ENCODE measurements around the gene CPTP.

DNA sequence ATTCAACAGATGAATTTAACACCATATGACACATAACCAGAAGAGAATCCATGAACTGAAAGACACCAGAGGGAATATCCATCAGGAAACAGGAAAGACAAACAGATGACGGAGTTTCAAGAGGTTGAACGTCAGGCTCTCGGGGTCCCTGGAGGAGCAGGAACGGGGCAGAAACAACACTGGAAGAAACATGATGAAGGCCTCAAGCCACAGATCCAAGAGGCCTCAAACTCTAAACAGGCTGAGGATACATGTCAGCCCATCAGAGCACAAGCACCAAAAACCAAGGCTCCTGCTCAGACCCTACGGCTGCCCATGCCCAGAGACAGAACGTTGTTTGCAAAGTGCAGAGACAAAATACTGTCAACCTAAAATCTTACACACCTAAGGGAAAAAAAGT is 7.2 kb upstream of the CPTP start:
- TF ChIP-seq, protein P1, sequence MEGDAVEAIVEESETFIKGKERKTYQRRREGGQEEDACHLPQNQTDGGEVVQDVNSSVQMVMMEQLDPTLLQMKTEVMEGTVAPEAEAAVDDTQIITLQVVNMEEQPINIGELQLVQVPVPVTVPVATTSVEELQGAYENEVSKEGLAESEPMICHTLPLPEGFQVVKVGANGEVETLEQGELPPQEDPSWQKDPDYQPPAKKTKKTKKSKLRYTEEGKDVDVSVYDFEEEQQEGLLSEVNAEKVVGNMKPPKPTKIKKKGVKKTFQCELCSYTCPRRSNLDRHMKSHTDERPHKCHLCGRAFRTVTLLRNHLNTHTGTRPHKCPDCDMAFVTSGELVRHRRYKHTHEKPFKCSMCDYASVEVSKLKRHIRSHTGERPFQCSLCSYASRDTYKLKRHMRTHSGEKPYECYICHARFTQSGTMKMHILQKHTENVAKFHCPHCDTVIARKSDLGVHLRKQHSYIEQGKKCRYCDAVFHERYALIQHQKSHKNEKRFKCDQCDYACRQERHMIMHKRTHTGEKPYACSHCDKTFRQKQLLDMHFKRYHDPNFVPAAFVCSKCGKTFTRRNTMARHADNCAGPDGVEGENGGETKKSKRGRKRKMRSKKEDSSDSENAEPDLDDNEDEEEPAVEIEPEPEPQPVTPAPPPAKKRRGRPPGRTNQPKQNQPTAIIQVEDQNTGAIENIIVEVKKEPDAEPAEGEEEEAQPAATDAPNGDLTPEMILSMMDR (IDR thresholded peaks at IDR 0.05; ENCODE audit: insufficient read depth, low read length, poor library complexity, severe bottlenecking): no peak
- TF ChIP-seq EZH2phosphoT487 (conservative IDR thresholded peaks at IDR 0.05; ENCODE audit: low read length): no peak
